Smooth muscle cell (in vitro differentiated cells): ENCODE results near the gene ATP4B. TPM values are rescaled to one million over a fixed set of nuclear protein-coding genes. Genes with fewer than 3 reads are reported as not detected.

Source experiments
- DNase-seq: peaks from one replicate; lab custom pipeline; 2025; ENCODE audit not compliant: unreplicated experiment; lab: John Stamatoyannopoulos, UW
- H2AFZ ChIP-seq: fragments of 200-600 bp; sonication (generic); 2 replicates; pipeline ENCODE4 v1.6.0; 2016; ENCODE audit warnings: antibody characterized with exemption, low read depth, mild to moderate bottlenecking
- H3F3A ChIP-seq: fragments of 200-600 bp; sonication (generic); 2 replicates; pipeline ENCODE4 v1.6.0; 2017; ENCODE audit warnings: antibody characterized with exemption, low read depth
- H3K27ac ChIP-seq: fragments of 200-600 bp; sonication (generic); 2 replicates; pipeline ENCODE4 v1.5.1; 2016; ENCODE audit warnings: low read depth, mild to moderate bottlenecking
- H3K27me3 ChIP-seq: fragments of 200-600 bp; sonication (generic); 2 replicates; pipeline ENCODE4 v1.6.1; 2016; ENCODE audit warnings: low read depth, mild to moderate bottlenecking
- H3K36me3 ChIP-seq: fragments of 200-600 bp; sonication (generic); 2 replicates; pipeline ENCODE4 v1.5.1; 2016; ENCODE audit warnings: low read depth
- H3K4me1 ChIP-seq: fragments of 200-600 bp; sonication (generic); 2 replicates; pipeline ENCODE4 v1.5.1; 2016; ENCODE audit warnings: low read depth
- H3K4me2 ChIP-seq: fragments of 200-600 bp; sonication (generic); 2 replicates; pipeline ENCODE4 v1.6.0; 2016; ENCODE audit warnings: mild to moderate bottlenecking
- H3K4me3 ChIP-seq: fragments of 200-600 bp; sonication (generic); 2 replicates; pipeline ENCODE4 v1.5.1; 2016; ENCODE audit warnings: mild to moderate bottlenecking
- H3K79me2 ChIP-seq: fragments of 200-600 bp; sonication (generic); 2 replicates; pipeline ENCODE4 v1.6.0; 2016; ENCODE audit warnings: low read depth, mild to moderate bottlenecking
- H3K9ac ChIP-seq: fragments of 200-600 bp; sonication (generic); 2 replicates; pipeline ENCODE4 v1.6.0; 2016; ENCODE audit warnings: low read depth
- H3K9me3 ChIP-seq: fragments of 200-600 bp; sonication (generic); replicated peaks from 2 replicates; pipeline ENCODE4 v1.5.1; 2016; ENCODE audit warnings: low read depth
- H4K20me1 ChIP-seq: fragments of 200-600 bp; sonication (generic); 2 replicates; pipeline ENCODE4 v1.6.0; 2016; ENCODE audit warnings: low read depth
- CTCF ChIP-seq: fragments of 200-600 bp; sonication (generic); IDR thresholded peaks from 2 replicates; pipeline ENCODE4 v1.5.1; 2017; ENCODE audit warnings: borderline replicate concordance, mild to moderate bottlenecking, antibody characterized with exemption; ENCODE audit not compliant: insufficient read depth, poor library complexity, severe bottlenecking
- WGBS: methylation state at CpG from one replicate; pipeline ENCODE4 v1.1.7; 2016; ENCODE audit warnings: low lambda C conversion rate; 5-methylcytosine and 5-hydroxymethylcytosine counted together
- polyA plus RNA-seq: library from polyadenylated mRNA; unstranded; fragments of >200 nt; fragmentation: Nextera tagmentation; extraction: Ambion mirVana; gene quantifications from 2 replicates; pipeline ENCODE4 v1.2.1, GENCODE V29; 2016
- total RNA-seq: library from RNA; depleted of rRNA; stranded (reverse); fragments of >200 nt; gene quantifications from 2 replicates; pipeline ENCODE4 v1.2.3, GENCODE V29; 2014

The ATP4B gene
- total and polyA plus RNA-seq, 2 experiments from 2014 or later: not detected

GRCh38 chr13:113644800-113645199, 13.2 kb downstream of the ATP4B start:
- H3K4me3 ChIP-seq: no peak overlapping the region
- no peaks in the 10 kb centered on the region for H3K79me2 ChIP-seq
- DNase-seq: no peak
- peaks cover 7% of the 10 kb centered on the region for H3K36me3 ChIP-seq
- H3K4me1 ChIP-seq: no peaks in the 10 kb centered on the region
- H3K27me3 ChIP-seq: no peaks in the 10 kb centered on the region
- TF ChIP-seq CTCF: no peak
- H3K4me2 ChIP-seq: no peak overlapping the region
- WGBS: 97% methylated on average over 1 of the region's 1 CpG
- no peak overlapping the region for H3K9ac ChIP-seq
- H3K9me3 ChIP-seq: no peaks in the 10 kb centered on the region
- no peak overlapping the region for H2AFZ ChIP-seq
- H4K20me1 ChIP-seq: no peaks in the 10 kb centered on the region
- H3F3A ChIP-seq: no peaks in the 10 kb centered on the region
- H3K27ac ChIP-seq: no peak overlapping the region

DNA sequence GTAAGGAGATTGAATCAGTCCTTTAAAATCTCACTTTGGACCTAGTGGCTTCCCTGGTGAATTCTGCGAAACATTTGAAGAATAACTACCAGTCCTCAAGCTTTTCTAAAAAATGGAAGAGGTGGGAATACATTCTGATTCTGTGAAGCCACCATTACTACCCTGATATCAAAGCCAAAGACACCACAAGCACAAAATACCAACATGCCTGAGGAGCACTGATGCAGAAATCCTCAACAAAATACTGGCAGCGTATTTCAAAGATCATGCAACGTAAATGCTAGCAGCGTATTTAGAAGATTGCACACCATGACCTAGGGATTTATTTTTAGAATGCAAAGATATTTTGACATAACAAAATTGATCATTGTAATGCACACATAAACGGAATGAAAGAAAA, 14.4 kb downstream of the ATP4B start:
- H3K4me2 ChIP-seq: no peak overlapping the region
- H3K9me3 ChIP-seq: no peaks in the 10 kb centered on the region
- no peak for DNase-seq
- no peaks in the 10 kb centered on the region for H3F3A ChIP-seq
- no peak overlapping the region for H3K27ac ChIP-seq
- H3K27me3 ChIP-seq: no peaks in the 10 kb centered on the region
- H3K79me2 ChIP-seq: no peaks in the 10 kb centered on the region
- H3K4me1 ChIP-seq: no peaks in the 10 kb centered on the region
- no peak overlapping the region for H3K9ac ChIP-seq
- 99% methylated on average over 5 of the region's 5 CpGs for WGBS
- no peak for TF ChIP-seq CTCF
- peaks cover 15% of the 10 kb centered on the region for H3K36me3 ChIP-seq
- no peak overlapping the region for H3K4me3 ChIP-seq
- H2AFZ ChIP-seq: no peak overlapping the region
- no peaks in the 10 kb centered on the region for H4K20me1 ChIP-seq

GRCh38 chr13:113642563-113642962, 15.4 kb downstream of the ATP4B start:
- Histone ChIP-seq H3K4me1 (no peaks in the 10 kb centered on the region), H3K27ac (no peak overlapping the region), H3K27me3 (no peaks in the 10 kb centered on the region), H4K20me1 (no peaks in the 10 kb centered on the region), H3F3A (no peaks in the 10 kb centered on the region), H3K79me2 (no peaks in the 10 kb centered on the region), H2AFZ (no peak overlapping the region), H3K4me2 (no peak overlapping the region), H3K9me3 (no peaks in the 10 kb centered on the region), H3K9ac (no peak overlapping the region), H3K36me3 (peaks cover 15% of the 10 kb centered on the region), H3K4me3 (no peak overlapping the region)
- WGBS: 100% methylated on average over 2 of the region's 2 CpGs
- no peak for DNase-seq
- no peak for TF ChIP-seq CTCF

DNA sequence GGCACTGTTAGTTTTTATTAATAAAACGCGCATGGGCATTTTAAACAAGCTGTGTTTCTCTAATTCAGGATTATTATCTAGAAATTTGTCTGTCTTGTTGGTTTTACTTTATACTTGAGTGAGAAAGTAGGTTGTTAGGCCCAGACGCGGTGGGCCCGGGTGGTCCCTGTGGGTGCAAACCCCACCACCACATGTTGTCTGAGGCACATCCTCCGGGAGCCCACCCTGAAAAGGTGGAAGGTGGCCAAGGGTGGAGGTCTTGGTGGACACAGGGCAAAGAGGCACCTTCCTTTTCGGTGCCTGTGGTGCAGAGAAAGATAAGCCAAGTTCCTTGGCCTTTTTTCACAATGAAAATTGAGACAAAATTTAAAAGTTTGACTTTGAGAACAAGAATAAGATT, 16.6 kb downstream of the ATP4B start:
- Histone ChIP-seq H2AFZ (no peak overlapping the region), H3K4me2 (no peak overlapping the region), H4K20me1 (no peaks in the 10 kb centered on the region), H3K9me3 (no peaks in the 10 kb centered on the region), H3K4me3 (no peak overlapping the region), H3K27me3 (no peaks in the 10 kb centered on the region), H3K27ac (no peak overlapping the region), H3F3A (no peaks in the 10 kb centered on the region), H3K36me3 (peaks cover 15% of the 10 kb centered on the region), H3K4me1 (no peaks in the 10 kb centered on the region), H3K9ac (no peak overlapping the region), H3K79me2 (no peaks in the 10 kb centered on the region)
- WGBS: 85% methylated on average over 7 of the region's 7 CpGs
- DNase-seq: no peak
- no peak for TF ChIP-seq CTCF
